ENCODE measurements around the gene DTNA. TPM values are rescaled to one million over a fixed set of nuclear protein-coding genes. Genes with fewer than 3 reads are reported as not detected.

The DTNA gene
- total and polyA plus RNA-seq, 2 of the 8 experiments (the other 6 are each of a cell fraction or from before 2014, with no cell fraction given) = 30.2 to 32.7 TPM

DNA sequence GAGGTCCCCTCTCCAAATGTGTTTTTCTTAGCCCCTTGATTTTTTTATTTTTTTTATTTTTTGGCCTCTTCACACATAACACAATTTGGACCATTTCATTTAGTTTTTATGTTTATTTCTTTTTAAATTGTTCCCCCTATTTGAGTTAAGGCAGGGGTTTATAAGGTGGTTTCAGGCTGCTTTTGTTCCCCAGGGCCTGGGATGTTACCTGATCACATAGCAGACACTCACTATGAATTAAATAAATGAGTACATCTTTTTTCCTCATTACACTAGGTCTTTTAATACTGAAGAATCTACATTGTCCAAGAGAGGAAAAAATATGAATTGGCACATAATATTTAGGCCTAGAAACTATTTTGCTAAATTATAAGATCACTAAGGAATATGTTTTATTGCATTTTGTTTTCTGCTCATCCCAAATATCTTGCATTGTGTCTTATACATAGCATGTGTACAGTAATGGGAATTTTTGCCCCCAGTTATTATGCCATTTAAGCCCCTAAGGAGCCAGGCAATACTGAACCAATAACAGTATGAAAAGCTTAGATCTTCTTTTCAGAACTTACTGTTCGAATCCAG is 218.7 kb downstream of the DTNA start:
- Histone ChIP-seq H4K5ac (ENCODE audit: insufficient read length, low read depth, low read length) (no peak overlapping the region), H3K79me1 (ENCODE audit: low read depth, low read length) (no peaks in the 10 kb centered on the region), H3K4me3 (ENCODE audit: extremely low read depth in 1 of 4, insufficient read depth in 2 of 4, low read depth in 3 of 4, low read length in 4 of 4) (no peak overlapping the region), H3K79me2 (ENCODE audit: control insufficient read depth in 1 of 2, insufficient read depth in 2 of 2, low read length in 2 of 2) (no peaks in the 10 kb centered on the region), H3K14ac (ENCODE audit: insufficient read length) (no peak overlapping the region), H3K27me3 (replicated peaks in 1 of 4; ENCODE audit: control insufficient read depth in 3 of 4, extremely low read depth in 1 of 4, insufficient read depth in 3 of 4, low read length in 3 of 4) (no peaks in the 10 kb centered on the region), H2BK20ac (ENCODE audit: low read length) (no peak overlapping the region), H2BK120ac (replicated peaks; ENCODE audit: low read depth, low read length) (no peak overlapping the region), H3K23me2 (ENCODE audit: low read depth, low read length) (no peaks in the 10 kb centered on the region), H3K4me1 (replicated peaks in 1 of 4; ENCODE audit: control insufficient read depth in 3 of 4, insufficient read depth in 4 of 4, low read length in 3 of 4) (0 out of 7 replicates have a peak, but pooled peaks cover 0 to 2% (median 0%) of the 10 kb centered on the region in 4 experiments), H4K20me1 (replicated peaks in 1 of 2; ENCODE audit: control insufficient read depth in 1 of 2, insufficient read depth in 2 of 2, low read length in 2 of 2) (no peaks in the 10 kb centered on the region), H2BK5ac (ENCODE audit: low read depth, low read length) (no peak overlapping the region), H3K27ac (ENCODE audit: low read depth, low read length) (no peak overlapping the region), H2BK15ac (ENCODE audit: low read length) (no peak overlapping the region), H3K23ac (ENCODE audit: insufficient read length) (no peak overlapping the region), H3K4me2 (ENCODE audit: insufficient read depth in 1 of 2, low read depth in 2 of 2, low read length in 2 of 2) (no peak overlapping the region), H2BK12ac (ENCODE audit: low read depth, low read length) (no peak overlapping the region), H3K36me3 (ENCODE audit: control insufficient read depth in 2 of 4, insufficient read depth in 4 of 4, low read length in 3 of 4) (no peaks in the 10 kb centered on the region), H3K9ac (replicated peaks in 1 of 4; ENCODE audit: extremely low read depth in 1 of 4, low read depth in 3 of 4, low read length in 3 of 4) (no peak overlapping the region), H4K91ac (replicated peaks; ENCODE audit: insufficient read length, low read length) (no peak overlapping the region), H3K56ac (replicated peaks; ENCODE audit: insufficient read length, low read depth, low read length) (no peak overlapping the region), H2AK5ac (ENCODE audit: low read depth, low read length) (no peak overlapping the region), H3K18ac (ENCODE audit: extremely low read depth, low read length) (no peak overlapping the region), H4K8ac (ENCODE audit: extremely low read depth, insufficient read depth, low read length) (no peak overlapping the region), H3K9me3 (ENCODE audit: insufficient read depth in 2 of 2, low read depth in 1 of 2, low read length in 1 of 2) (no peaks in the 10 kb centered on the region), H2AFZ (ENCODE audit: low read length) (0 out of 2 replicates have a peak overlapping the region, but pooled peaks have one; percentile 93), H3K4ac (replicated peaks; ENCODE audit: insufficient read length, low read depth, low read length) (no peak overlapping the region)
- ChIA-PET CTCF (ENCODE audit: partially characterized antibody) (interaction anchor here (0.9 kb wide), 1 partner anchor 11 kb away, joined by 3 read pairs; no protein-coding TSS in a partner anchor), POLR2A (ENCODE audit: partially characterized antibody) (no interaction called here)
- 83% methylated on average over 1 of the region's 1 CpG; no CpG with 5 or more reads in 1 of the 2 experiments for WGBS, 2 experiments (ENCODE audit: extremely low coverage in 1 of 2, insufficient coverage in 1 of 2, insufficient read length in 1 of 2, insufficient replicate concordance in 2 of 2, low coverage in 1 of 2, low lambda C conversion rate in 2 of 2, missing lambda C conversion rate in 1 of 2)
- DNase-seq (ENCODE audit: low read depth in 1 of 2, low spot score in 2 of 2) (no peak), FAIRE-seq (no peak)
